HG03571 (cell line): ENCODE results near the gene ZNF358.

Experiments
- ATAC-seq: cut with Tn5 transposase; IDR thresholded peaks from one replicate; pipeline ENCODE4 v1.9.1; 2021; ENCODE audit not compliant: unreplicated experiment

Gene ZNF358

GRCh38 chr19:7515645-7516151 is at the start of gene ZNF358:
Gene ZNF358, plus strand, starts transcription at chr19:7516103. Its CDS starts 3,140 bp downstream, at chr19:7519243.
- no peak for ATAC-seq

GRCh38 chr19:7467009-7467989 is 48.6 kb upstream of the ZNF358 start:
- ATAC-seq: no peak

- ATAC-seq: no peak
Observed at GRCh38 chr19:7468840-7469239, 47.1 kb upstream of the ZNF358 start.

- ATAC-seq: no peak
Observed at GRCh38 chr19:7469669-7470285, 46.1 kb upstream of the ZNF358 start.

GRCh38 chr19:7470540-7471305 is 45.2 kb upstream of the ZNF358 start:
- no peak for ATAC-seq

- ATAC-seq: no peak
Observed at GRCh38 chr19:7471696-7472615, 43.9 kb upstream of the ZNF358 start.

GRCh38 chr19:7475665-7476064 is 40.2 kb upstream of the ZNF358 start:
- ATAC-seq: no peak

- ATAC-seq: no peak
Observed at GRCh38 chr19:7476241-7476640, 39.7 kb upstream of the ZNF358 start.

- ATAC-seq: no peak
Observed at GRCh38 chr19:7476777-7477494, 39.0 kb upstream of the ZNF358 start.

- no peak for ATAC-seq
Observed at GRCh38 chr19:7477758-7478157, 38.1 kb upstream of the ZNF358 start.

- ATAC-seq: no peak
Observed at GRCh38 chr19:7478173-7478842, 37.6 kb upstream of the ZNF358 start.

- ATAC-seq: no peak
Observed at GRCh38 chr19:7478843-7479227, 37.1 kb upstream of the ZNF358 start.

- ATAC-seq: no peak
Observed at GRCh38 chr19:7480222-7480969, 35.5 kb upstream of the ZNF358 start.

GRCh38 chr19:7480970-7481255 is 35.0 kb upstream of the ZNF358 start:
- ATAC-seq: no peak

GRCh38 chr19:7482584-7483439 is 33.1 kb upstream of the ZNF358 start:
- ATAC-seq: no peak

GRCh38 chr19:7483720-7484201 is 32.1 kb upstream of the ZNF358 start:
- ATAC-seq: no peak

- no peak for ATAC-seq
Observed at GRCh38 chr19:7486923-7487322, 29.0 kb upstream of the ZNF358 start.
